K562 (cell line): ENCODE data around the gene GP1BA. TPM values are rescaled to one million over a fixed set of nuclear protein-coding genes. Genes with fewer than 3 reads are reported as not detected.

Source experiments
- ARHGAP35 ChIP-seq: fragments of 450-650 bp; IDR thresholded peaks from 2 replicates; pipeline ENCODE4 v1.6.1; 2018; ENCODE audit not compliant: partially characterized antibody
- E2F8 ChIP-seq: fragments of 450-650 bp; IDR thresholded peaks from 2 replicates; pipeline ENCODE4 v1.7.1; 2018; ENCODE audit warnings: mild to moderate bottlenecking, low read depth; ENCODE audit not compliant: partially characterized antibody
- HDAC8 ChIP-seq: fragments of 450-650 bp; IDR thresholded peaks from 2 replicates; pipeline ENCODE4 v1.6.1; 2016; ENCODE audit warnings: mild to moderate bottlenecking, missing genetic modification characterization, moderate library complexity, missing compliant biosample characterization
- HNRNPLL ChIP-seq: fragments of 200-400 bp; formaldehyde crosslinking; IDR thresholded peaks from 2 replicates; pipeline ENCODE4 v1.6.1; 2017; ENCODE audit warnings: low read length, low read depth, mild to moderate bottlenecking; ENCODE audit not compliant: poor library complexity, severe bottlenecking
- MGA ChIP-seq: fragments of 450-650 bp; IDR thresholded peaks from 2 replicates; pipeline ENCODE4 v1.6.1; 2016; ENCODE audit warnings: mild to moderate bottlenecking, moderate library complexity
- POLR3A ChIP-seq: IDR thresholded peaks from 2 replicates; pipeline ENCODE4 v1.6.1; 2011; ENCODE audit warnings: borderline replicate concordance, mild to moderate bottlenecking, moderate library complexity; ENCODE audit not compliant: insufficient read length, insufficient read depth; ENCODE audit errors: extremely low read depth
- SP1 ChIP-seq: sonication (generic); formaldehyde crosslinking; IDR thresholded peaks from 2 replicates; pipeline ENCODE4 v1.8.1; 2022; ENCODE audit warnings: mild to moderate bottlenecking, missing genetic modification reagents
- UBTF ChIP-seq, 2 experiments: IDR thresholded peaks; 2 replicates each; pipeline ENCODE4 v1.6.1; 2012; ENCODE audit warnings: improper control_type of control experiment in 2 of 2, low read depth in 2 of 2, low read length in 2 of 2, borderline replicate concordance in 1 of 2
- ZNF445 ChIP-seq: fragments of 250-450 bp; sonication (Bioruptor Pico); IDR thresholded peaks from 2 replicates; pipeline ENCODE4 v1.4.0; 2020; ENCODE audit warnings: low read depth, mild to moderate bottlenecking, moderate library complexity
- polyA plus RNA-seq, 8 experiments: library from polyadenylated mRNA; depleted of rRNA in 4 of 8; stranded (reverse) in 5 of 8; unstranded in 3 of 8; fragments of >200 nt; fragmentation: Nextera tagmentation in 2 of 8; fragmentation: Illumina TruSeq in 1 of 8; extraction: Ambion mirVana in 2 of 8; extraction: Trizol in 1 of 8; gene quantifications; 2 replicates each; pipeline versions ENCODE4 v1.2.1 to v1.2.3, GENCODE V29; 2011 to 2014; ENCODE audit warnings: inconsistent platforms in 1 of 8, missing spikeins in 1 of 8
- total RNA-seq, 7 experiments: library from RNA; depleted of rRNA in 6 of 7; stranded (reverse); fragments of >200 nt in 6 of 7; fragmentation: Illumina TruSeq in 2 of 7; extraction: Trizol in 2 of 7; gene quantifications; 2 replicates each; pipeline versions ENCODE4 v1.2.1 to v1.2.3, GENCODE V29; 2011 to 2021; ENCODE audit warnings: low replicate concordance in 1 of 7

The GP1BA gene
- total and polyA plus RNA-seq, 9 of the 15 experiments (the other 6 are each of a cell fraction or from before 2014, with no cell fraction given): 0.01 TPM; not detected in 8

GRCh38 chr17:4939796-4940554, 7.9 kb downstream of the GP1BA start, which contains the start of the genes RNF167 and SLC25A11 (continued):
- no peak for TF ChIP-seq ZNF445 (CRISPR knock-in tag)
- TF ChIP-seq E2F8: no peak
- no peak for TF ChIP-seq MGA
- peak; percentile 45; the same call in 1 of the 2 replicates for TF ChIP-seq SP1 (CRISPR knock-in tag)
- peak; percentile 60 for TF ChIP-seq HNRNPLL
- no peak for TF ChIP-seq POLR3A
- no peak for TF ChIP-seq UBTF (IDR thresholded peaks at IDR 0.05; ENCODE audit: borderline replicate concordance in 1 of 2, low read depth in 2 of 2, low read length in 2 of 2)
- TF ChIP-seq HDAC8 (tag): 0 out of 2 replicates have a peak, but pooled peaks have one; percentile 43
- TF ChIP-seq ARHGAP35: peak; percentile 98
